HG02623 (cell line): ENCODE results near the gene WDR76.
"Not testable (repeated sequence)": the region's sequence is repeated elsewhere in the genome, so short reads cannot be mapped to it uniquely, and the experiment has no call there.

ENCODE experiments used
- ATAC-seq: cut with Tn5 transposase; IDR thresholded peaks from one replicate; pipeline ENCODE4 v1.9.1; 2021; ENCODE audit warnings: moderate library complexity; ENCODE audit not compliant: unreplicated experiment

WDR76 gene

DNA sequence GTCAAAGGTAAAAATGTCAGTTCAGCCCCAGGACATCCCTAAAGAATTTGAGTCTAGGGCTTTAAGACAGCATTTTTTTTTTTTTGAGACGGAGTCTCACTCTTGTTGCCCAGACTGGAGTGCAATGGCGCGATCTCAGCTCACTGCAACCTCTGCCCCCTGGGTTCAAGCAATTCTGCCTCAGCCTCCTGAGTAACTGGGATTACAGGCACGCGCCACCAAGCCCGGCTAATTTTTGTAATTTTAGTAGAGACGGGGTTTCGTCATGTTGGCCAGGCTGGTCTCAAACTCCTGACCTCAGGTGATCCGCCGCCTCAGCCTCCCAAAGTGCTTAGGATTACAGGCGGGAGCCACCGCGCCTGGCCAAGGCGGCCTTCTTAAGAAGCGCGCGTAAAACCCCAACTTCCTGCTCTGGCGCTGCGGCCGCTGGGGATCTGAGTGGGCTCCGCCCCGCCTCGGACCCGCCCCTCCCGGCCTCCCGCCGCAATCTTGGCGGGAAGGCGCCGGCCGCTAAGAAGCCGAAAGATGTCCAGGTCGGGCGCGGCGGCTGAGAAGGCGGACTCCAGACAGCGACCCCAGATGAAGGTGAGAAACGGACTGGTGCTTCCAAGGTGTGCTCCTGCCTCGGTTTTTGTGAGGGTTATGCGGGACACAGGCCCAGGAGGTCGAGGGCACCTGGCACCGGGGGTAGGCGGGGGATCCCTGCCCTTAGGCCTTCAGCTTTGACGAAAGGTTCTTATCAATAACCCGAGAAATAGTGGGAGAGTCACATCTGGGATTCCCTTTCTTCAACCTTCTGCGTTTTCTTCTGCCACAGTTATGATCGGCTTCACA, at the start of gene WDR76:
Gene WDR76, plus strand, starts transcription at position 495 of the 834 bp plus-strand sequence. Its CDS starts 31 bp downstream, at position 526.
- ATAC-seq = peak; percentile 39

DNA sequence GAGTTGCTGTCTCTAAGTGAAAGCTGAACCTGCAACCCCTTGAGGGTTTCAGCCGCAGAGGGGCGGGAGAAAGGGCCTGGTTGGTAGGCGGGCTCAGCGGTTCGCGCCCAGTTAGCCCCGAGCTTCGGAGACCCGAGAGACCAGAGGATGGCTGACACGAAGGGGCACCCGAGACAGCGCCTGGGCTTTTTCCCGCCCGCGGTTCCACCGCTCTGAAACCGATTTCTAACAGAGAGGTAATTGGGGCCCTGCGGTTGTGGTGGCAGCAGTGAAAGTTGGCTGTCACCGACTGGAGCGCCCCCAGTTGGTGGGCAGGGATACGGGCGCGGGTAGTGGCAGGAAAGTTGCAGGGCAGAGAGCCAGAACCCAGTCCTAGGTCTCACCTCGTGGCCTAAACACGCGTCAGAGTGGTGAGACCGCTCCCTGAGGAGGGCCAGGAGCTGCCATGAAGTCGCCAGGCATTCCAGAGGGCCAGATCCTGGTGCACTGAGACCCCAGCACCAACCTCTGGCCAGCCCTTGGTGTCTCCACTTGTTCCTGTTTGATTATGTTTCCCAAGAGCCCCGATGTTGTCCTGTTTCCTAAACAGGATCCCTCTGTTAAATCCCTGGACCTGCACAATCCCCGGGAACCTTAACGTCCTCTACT, 49.4 kb upstream of the WDR76 start:
- peak; percentile 41 for ATAC-seq

GRCh38 chr15:43779016-43779415, 47.8 kb upstream of the WDR76 start:
- ATAC-seq = no peak

- ATAC-seq = no peak
Observed at GRCh38 chr15:43789409-43789808, 37.4 kb upstream of the WDR76 start.

DNA sequence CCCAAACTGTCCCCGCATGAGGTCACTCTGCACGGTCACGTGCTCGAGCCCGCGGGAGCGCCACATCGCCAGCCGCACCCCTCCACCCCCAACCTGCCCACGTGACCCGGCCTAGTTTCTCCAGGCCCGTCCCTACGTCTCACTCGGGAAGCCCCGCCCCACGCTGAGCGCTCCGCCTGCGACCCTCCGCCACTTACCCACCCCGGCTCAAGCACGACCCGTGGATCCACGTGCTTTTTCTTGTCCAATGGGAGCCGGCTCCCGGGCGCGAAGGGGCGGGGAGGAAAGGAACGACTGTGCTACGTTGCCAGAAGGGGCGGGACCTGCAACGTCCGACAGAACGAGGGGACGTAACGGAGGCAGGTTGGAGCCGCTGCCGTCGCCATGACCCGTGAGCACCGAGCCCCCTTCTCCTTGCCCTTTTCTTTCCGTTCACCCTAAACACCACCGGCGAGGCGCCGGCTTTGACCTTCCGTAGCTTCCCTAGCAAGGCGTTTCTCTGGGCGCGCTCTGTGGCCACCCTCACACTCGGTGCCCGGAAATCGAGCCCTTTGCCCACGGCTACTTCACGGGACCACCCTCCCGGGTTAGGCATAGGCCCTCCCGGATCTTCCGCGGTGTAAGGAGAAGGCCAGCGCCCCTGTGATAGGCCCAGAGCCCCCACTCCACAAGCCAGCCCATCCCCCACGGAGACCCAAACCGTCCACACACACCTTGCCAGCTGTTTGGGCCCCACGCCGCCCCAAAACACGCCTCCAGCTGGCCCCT, 34.6 kb upstream of the WDR76 start, which contains the start of gene SERF2:
Gene SERF2, plus strand, starts transcription at position 328 of the 768 bp plus-strand sequence. Its CDS starts 57 bp downstream, at position 385.
- ATAC-seq = peak; percentile 89

DNA sequence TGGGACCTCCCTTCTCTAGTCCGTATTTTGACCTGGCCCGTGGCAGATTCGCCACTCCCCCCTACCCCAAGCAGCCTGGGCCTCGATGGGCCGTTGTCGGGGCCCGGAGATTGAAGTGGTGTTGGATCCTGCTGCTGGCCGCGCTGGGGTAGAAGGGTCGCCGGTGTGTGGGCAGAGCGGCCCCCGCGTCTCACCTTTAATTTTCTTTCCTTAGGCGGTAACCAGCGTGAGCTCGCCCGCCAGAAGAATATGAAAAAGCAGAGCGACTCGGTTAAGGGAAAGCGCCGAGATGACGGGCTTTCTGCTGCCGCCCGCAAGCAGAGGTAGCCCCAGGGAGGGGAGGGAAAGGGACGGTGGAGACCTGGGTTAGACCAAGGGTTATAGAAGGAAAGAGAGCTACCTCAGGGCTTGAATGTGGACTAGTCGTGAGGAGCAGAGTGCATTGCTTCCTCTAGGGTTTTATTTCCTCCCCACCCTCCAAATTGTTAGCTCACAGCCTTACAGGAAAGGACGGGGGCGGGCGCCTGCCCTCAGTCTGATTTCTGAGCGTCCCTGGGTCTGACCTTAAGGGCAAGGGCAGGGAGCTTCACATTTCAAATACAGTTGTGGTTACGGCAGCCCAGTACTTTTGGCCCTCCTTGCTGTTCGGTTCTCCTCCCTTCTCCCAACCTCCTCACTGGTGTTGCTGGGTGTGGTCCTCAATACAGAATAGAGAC, 33.9 kb upstream of the WDR76 start:
- no peak for ATAC-seq

DNA sequence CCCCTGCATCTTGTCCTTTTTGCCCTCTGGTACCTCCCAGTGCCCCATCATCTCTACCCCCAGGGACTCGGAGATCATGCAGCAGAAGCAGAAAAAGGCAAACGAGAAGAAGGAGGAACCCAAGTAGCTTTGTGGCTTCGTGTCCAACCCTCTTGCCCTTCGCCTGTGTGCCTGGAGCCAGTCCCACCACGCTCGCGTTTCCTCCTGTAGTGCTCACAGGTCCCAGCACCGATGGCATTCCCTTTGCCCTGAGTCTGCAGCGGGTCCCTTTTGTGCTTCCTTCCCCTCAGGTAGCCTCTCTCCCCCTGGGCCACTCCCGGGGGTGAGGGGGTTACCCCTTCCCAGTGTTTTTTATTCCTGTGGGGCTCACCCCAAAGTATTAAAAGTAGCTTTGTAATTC, 33.2 kb upstream of the WDR76 start:
- no peak for ATAC-seq

DNA sequence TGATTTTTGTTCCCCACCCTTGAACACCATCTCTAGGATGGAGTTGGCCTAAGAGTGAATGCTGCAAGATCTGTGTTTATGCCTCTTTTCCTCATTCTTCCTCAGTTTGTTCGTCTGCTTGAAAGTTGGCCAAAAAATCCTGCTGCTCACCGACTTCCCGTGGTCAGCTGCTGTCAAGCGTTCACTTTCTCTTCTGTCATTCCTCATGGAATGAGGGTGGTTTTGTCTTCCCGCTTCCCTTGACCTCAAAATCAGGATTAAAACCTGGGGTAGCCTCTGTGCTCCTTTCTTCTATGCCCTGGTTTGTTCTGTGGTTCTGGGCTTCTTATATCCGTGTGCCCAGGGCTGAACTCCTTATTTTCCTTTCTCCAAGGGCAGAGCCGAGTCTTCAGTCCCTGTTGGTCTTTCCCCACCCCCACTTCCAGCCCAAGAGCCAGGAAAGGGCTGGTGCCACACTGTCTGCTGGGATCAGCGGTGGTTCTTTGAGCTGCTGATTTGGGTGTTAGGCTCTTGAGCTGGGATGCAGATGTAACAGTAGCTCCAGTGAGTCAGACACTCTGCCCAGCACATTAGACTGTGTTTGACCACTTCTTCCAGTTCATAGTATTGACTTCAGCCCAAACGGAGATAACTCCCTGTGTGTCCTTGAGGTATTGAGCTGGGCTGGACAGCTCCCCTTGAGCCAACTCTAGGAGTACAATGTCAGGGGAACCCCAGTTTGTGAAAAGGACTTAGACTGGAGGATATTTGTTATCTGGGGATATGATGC, 32.3 kb upstream of the WDR76 start:
- no peak for ATAC-seq

DNA sequence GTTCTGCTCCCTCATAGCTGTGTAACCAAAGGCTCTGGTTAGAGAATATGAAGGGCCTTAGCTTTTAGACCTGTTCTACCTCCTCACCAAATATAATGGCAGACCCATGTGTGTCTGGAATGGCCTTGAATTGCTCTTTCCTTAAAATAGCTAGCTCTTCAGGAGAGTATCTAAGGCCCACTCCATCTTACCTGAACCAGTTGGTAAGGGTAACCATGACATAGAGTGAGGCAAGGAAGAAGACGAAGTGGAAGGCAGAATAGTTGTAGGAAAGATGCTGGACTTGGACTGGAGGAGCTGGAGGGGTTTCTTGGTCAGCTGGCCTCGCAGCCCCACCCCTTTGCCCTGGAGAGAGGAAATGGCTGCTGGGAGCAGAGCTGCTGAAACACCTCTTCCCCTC, 31.6 kb upstream of the WDR76 start:
- ATAC-seq = no peak

- ATAC-seq = no peak
Observed at GRCh38 chr15:43795997-43796396, 30.8 kb upstream of the WDR76 start.

DNA sequence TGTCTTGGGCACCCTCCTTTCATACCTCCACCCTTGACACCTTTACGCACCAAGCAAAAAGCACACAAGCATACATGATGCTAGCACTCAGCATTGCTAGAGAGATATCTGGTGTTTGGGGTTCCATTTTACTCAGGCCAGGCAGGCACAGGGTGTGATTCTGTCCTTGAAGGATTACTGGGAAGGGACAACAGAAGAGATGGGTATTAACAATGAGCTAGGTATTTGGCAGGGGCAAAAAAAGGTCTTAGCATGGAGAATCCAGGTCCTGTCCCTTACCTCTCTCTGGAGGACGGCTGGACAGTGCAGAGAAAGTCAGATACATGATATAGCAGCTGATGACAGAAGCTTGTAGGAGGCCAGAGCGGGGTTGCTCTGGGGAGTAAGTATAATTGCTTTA, 30.2 kb upstream of the WDR76 start:
- ATAC-seq = no peak

GRCh38 chr15:43799209-43799944, 27.4 kb upstream of the WDR76 start:
- ATAC-seq = no peak

- ATAC-seq = no peak
Observed at GRCh38 chr15:43799945-43800285, 26.9 kb upstream of the WDR76 start, which contains the start of gene SERINC4. Gene SERINC4 (minus strand): TSS chr15:43800220. CDS start chr15:43799986, 234 bp downstream.

DNA sequence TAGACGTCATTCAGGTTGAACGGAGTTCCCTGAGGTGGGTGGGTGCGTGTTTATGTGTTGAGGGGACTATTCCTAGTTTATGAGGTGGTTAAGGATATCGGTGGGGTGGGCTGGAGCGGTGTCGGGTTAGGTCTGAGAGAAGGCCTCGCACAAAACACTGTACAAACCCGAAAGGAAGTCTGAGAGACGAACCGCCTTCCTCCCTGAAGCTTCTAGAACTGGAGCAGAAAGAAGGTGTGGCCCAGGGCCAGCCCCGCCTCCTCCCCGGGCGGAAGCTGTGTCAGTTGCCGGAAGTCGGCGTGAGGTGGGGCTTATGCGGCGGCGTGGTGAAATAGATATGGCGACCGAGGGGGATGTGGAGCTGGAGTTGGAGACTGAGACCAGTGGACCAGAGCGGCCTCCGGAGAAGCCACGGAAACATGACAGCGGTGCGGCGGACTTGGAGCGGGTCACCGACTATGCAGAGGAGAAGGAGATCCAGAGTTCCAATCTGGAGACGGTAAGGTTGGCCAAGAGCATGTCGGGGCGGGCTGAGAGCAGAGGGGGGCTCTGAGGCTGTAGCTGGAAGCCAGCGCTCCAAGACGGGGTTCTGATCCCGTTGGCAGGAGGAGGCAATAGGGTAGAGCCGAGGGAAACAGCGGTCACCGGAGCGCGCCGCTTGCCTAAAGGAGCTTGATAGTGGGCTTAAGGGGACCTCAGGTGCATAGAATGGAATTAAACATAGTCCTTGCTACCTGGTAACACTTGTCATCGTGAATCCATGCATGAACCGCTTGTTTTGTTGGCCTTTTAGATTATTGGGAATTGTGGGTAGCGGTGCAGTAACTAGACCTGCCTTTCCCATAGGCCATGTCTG, 26.3 kb upstream of the WDR76 start, which contains the start of gene HYPK:
Gene HYPK, plus strand, starts transcription at position 314 of the 856 bp plus-strand sequence. Its CDS starts 24 bp downstream, at position 338.
- ATAC-seq = peak; percentile 86

DNA sequence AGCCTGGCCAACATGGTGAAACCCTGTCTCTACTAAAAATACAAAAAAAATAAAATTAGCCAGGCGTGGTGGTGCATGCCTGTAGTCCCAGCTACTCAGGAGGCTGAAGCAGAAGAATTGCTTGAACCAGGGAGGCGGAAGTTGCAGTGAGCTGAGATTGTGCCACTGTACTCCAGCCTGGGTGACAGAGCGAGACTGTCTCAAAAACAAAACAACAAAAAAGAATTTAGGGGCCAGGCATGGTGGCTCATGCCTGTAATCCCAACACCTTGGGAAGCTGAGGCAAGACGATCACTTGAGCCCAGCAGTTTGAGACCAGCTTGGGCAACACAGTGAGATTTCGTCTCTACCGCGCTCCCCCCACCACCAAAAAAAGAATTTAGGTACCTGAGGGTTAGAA, 24.1 kb upstream of the WDR76 start:
- not testable (repeated sequence) for ATAC-seq

GRCh38 chr15:43808435-43808950, 18.3 kb upstream of the WDR76 start:
- ATAC-seq = no peak

GRCh38 chr15:43808960-43809678, 17.7 kb upstream of the WDR76 start:
- ATAC-seq = peak; percentile 61
